22Rv1 (cell line): ENCODE results near the gene DNAH8.

ENCODE experiments used
- H3K27ac ChIP-seq: fragments of 450-650 bp; 2 replicates; pipeline ENCODE4 v1.5.1; 2017
- ZFX ChIP-seq: fragments of 450-650 bp; IDR thresholded peaks from 2 replicates; pipeline ENCODE4 v1.6.1; 2017; ENCODE audit warnings: antibody characterized with exemption, borderline replicate concordance
- TF ChIP-seq, protein P1 (sequence below): fragments of 450-650 bp; IDR thresholded peaks from 2 replicates; pipeline ENCODE4 v1.5.1; 2017; ENCODE audit warnings: mild to moderate bottlenecking

The DNAH8 gene

DNA sequence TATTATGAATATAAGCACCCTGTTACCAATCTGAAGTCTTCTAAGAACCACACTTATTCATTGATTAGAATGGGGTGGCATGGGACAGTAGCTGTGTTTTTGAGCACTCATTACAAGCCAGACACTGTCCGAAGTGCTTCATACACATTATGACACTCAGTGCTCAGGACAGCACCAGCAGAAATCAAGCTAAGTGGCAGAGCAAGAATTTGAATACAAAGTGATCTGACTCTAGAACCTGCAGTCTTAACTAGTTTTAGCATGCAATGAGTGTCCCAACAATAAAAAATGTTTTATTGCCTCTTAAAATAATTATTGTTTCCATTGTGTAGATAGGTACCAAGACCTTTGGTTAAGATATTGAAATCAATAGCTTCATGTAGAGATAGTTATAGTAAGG, 294.4 kb downstream of the DNAH8 start:
- TF ChIP-seq ZFX, result no peak
- TF ChIP-seq, protein P1, sequence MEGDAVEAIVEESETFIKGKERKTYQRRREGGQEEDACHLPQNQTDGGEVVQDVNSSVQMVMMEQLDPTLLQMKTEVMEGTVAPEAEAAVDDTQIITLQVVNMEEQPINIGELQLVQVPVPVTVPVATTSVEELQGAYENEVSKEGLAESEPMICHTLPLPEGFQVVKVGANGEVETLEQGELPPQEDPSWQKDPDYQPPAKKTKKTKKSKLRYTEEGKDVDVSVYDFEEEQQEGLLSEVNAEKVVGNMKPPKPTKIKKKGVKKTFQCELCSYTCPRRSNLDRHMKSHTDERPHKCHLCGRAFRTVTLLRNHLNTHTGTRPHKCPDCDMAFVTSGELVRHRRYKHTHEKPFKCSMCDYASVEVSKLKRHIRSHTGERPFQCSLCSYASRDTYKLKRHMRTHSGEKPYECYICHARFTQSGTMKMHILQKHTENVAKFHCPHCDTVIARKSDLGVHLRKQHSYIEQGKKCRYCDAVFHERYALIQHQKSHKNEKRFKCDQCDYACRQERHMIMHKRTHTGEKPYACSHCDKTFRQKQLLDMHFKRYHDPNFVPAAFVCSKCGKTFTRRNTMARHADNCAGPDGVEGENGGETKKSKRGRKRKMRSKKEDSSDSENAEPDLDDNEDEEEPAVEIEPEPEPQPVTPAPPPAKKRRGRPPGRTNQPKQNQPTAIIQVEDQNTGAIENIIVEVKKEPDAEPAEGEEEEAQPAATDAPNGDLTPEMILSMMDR, result no peak
- no peak overlapping the region for H3K27ac ChIP-seq

DNA sequence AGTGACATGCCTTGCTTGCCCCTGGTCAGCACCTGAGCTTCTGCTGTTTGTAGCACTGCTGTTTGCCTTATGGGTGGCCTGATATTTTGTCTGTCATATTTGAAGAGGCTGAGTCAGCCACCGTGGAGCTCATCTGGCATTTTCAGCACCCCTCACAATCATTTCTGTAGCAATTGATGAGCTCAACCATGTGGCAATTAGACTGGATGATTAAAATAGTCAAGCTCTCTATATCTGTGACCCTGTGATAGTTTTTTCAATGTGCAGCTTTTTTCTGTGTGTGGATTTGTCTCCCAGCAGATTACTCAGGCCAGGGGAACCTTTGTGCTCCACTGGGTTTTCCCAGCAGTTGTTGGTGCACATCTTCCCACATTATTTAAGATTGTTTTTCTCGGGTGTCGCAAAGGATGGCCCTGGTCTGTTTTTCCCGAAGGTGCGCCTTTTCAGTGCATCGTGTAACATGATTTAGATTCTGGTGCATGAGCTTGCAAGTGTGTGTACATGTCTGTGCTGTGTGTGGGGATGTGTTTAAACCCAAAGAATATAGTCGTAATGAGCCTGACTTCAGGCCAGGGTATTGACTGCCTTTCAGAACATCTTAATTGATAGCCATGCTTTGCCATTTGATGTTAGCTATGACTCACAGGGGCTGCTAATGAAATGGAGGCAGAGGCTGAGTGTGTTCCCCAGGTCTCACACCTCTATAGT, 301.9 kb downstream of the DNAH8 start:
- TF ChIP-seq, protein P1, result no peak
- TF ChIP-seq ZFX, result no peak

GRCh38 chr6:39017547-39017880, 302.4 kb downstream of the DNAH8 start:
- H3K27ac ChIP-seq, result no peak overlapping the region
- TF ChIP-seq, protein P1, result no peak
- no peak for TF ChIP-seq ZFX

More for the DNA sequence above, 301.9 kb downstream of the DNAH8 start:
- no peak overlapping the region for H3K27ac ChIP-seq

DNA sequence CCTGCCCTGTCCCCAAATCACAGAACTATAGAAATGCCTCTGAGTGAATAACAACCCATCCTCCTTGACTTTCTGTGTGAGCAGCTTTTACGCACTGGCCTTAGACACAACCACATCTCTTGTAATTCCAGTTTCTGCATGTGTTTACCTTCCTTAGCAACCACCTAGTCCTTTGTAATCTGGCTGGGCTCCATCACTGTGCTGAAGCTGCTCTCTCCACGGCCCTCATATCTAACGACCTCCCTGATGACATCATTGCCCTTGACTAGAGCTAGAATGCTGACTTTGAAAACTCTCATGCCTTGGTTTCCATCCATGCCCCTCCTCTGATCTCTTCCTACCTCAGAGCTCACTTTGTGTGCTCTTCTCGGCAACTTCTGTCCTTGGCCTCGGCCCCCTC, 303.0 kb downstream of the DNAH8 start:
- no peak overlapping the region for H3K27ac ChIP-seq
- TF ChIP-seq ZFX, result no peak
- TF ChIP-seq, protein P1, result no peak

GRCh38 chr6:39020136-39020535, 305.0 kb downstream of the DNAH8 start:
- TF ChIP-seq ZFX, result no peak
- TF ChIP-seq, protein P1, result no peak
- no peak overlapping the region for H3K27ac ChIP-seq

DNA sequence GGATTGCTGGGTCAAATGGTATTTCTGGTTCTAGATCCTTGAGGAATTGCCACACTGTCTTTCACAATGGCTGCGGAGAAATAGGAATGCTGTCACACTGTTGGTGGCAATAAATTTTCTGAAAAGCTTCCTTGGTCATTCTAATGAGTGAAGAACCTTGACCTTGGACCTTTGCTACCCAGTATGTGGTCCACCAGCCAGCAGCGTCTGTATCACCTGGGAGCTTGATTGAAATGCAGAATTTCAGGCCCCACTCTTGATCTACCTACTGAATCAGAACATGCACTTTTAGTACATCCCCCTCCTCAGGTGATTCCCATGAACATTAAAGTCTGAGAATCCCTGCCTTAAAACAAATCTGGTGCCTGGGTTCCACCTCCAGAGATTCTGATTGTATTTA, 305.9 kb downstream of the DNAH8 start:
- TF ChIP-seq ZFX, result no peak
- TF ChIP-seq, protein P1, result no peak
- no peak overlapping the region for H3K27ac ChIP-seq

DNA sequence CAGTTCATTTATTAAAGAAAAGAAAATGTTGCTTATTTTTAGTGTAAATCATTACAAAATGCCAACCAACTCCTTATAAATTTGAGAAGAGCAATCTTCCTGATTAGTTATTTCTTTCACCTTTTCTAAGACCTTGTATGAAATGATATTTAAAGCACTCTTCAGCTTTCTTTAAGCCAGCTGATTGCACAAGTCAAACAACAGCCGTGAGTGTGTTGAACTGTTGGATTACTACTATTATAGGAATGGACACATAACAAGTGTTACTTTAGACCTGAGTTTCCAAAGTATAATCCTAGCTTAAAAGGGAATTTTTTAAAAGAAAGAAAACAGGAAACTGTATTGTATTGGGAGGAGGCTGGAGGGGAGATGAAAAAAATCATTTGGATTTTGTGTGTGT, 306.7 kb downstream of the DNAH8 start:
- no peak overlapping the region for H3K27ac ChIP-seq
- TF ChIP-seq, protein P1, result no peak
- no peak for TF ChIP-seq ZFX
